ENCODE data around the gene NPAS2. TPM values are rescaled to one million over a fixed set of nuclear protein-coding genes. Genes with fewer than 3 reads are reported as not detected.

The NPAS2 gene
- total and polyA plus RNA-seq, 2 donors from 2014 or later, result 8.4 to 44.5 TPM

DNA sequence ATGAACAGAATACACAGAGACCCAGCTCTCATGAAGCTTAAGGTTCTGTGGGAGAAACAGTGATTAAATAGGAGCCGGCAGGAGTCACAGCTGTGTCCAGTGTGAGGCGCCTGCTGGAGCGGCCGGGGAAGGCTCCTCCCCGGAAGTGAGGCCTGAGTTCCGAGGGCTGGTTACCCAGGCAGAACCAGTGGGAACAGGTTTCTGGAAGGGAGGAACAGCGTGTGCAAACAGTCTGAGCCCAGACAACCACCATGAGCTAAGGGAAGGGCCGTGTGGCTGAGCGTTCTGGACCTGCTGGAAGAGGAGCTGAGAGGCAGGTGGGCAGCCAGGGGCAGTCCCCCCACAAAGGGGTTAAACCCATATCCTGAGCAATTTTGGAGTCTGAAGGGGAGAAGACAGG, 26.0 kb upstream of the NPAS2 start:
- intact Hi-C loops (cut with DNase I), result no loop called here
- Histone ChIP-seq H3K4me1 (ENCODE audit: control insufficient read depth in 2 of 3, insufficient read depth in 2 of 3, low read depth in 1 of 3, low read length in 3 of 3) (no peaks in the 10 kb centered on the region), H3K9me3 (ENCODE audit: control insufficient read depth in 2 of 3, insufficient read depth in 1 of 3, low read length in 3 of 3) (no peaks in the 10 kb centered on the region), H3K27me3 (ENCODE audit: control insufficient read depth, insufficient read depth, low read length) (no peaks in the 10 kb centered on the region), H3K9ac (ENCODE audit: low read length in 3 of 3) (no peak overlapping the region), H3K4me3 (ENCODE audit: low read length in 3 of 3) (no peak overlapping the region), H3K36me3 (ENCODE audit: control insufficient read depth in 2 of 3, insufficient read depth in 3 of 3, low read length in 3 of 3) (no peaks in the 10 kb centered on the region), H3K27ac (ENCODE audit: low read depth in 2 of 2, low read length in 2 of 2) (no peak overlapping the region)
- TF ChIP-seq, protein P1, sequence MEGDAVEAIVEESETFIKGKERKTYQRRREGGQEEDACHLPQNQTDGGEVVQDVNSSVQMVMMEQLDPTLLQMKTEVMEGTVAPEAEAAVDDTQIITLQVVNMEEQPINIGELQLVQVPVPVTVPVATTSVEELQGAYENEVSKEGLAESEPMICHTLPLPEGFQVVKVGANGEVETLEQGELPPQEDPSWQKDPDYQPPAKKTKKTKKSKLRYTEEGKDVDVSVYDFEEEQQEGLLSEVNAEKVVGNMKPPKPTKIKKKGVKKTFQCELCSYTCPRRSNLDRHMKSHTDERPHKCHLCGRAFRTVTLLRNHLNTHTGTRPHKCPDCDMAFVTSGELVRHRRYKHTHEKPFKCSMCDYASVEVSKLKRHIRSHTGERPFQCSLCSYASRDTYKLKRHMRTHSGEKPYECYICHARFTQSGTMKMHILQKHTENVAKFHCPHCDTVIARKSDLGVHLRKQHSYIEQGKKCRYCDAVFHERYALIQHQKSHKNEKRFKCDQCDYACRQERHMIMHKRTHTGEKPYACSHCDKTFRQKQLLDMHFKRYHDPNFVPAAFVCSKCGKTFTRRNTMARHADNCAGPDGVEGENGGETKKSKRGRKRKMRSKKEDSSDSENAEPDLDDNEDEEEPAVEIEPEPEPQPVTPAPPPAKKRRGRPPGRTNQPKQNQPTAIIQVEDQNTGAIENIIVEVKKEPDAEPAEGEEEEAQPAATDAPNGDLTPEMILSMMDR (IDR thresholded peaks at IDR 0.05; ENCODE audit: borderline replicate concordance, extremely low read depth, insufficient read depth), result no peak
- FAIRE-seq, result no peak
- no peak for DNase-seq

- Histone ChIP-seq H3K9ac (ENCODE audit: low read length in 3 of 3) (no peak overlapping the region), H3K27ac (ENCODE audit: low read depth in 2 of 2, low read length in 2 of 2) (no peak overlapping the region), H3K4me1 (ENCODE audit: control insufficient read depth in 2 of 3, insufficient read depth in 2 of 3, low read depth in 1 of 3, low read length in 3 of 3) (no peaks in the 10 kb centered on the region), H3K27me3 (ENCODE audit: control insufficient read depth, insufficient read depth, low read length) (no peaks in the 10 kb centered on the region), H3K36me3 (ENCODE audit: control insufficient read depth in 2 of 3, insufficient read depth in 3 of 3, low read length in 3 of 3) (no peaks in the 10 kb centered on the region), H3K4me3 (ENCODE audit: low read length in 3 of 3) (no peak overlapping the region), H3K9me3 (ENCODE audit: control insufficient read depth in 2 of 3, insufficient read depth in 1 of 3, low read length in 3 of 3) (no peaks in the 10 kb centered on the region)
- TF ChIP-seq, protein P1 (IDR thresholded peaks at IDR 0.05; ENCODE audit: borderline replicate concordance, extremely low read depth, insufficient read depth), result no peak
- FAIRE-seq (no peak), DNase-seq (no peak)
- intact Hi-C loops (cut with DNase I), result no loop called here
Observed at GRCh38 chr2:100796499-100797100, 23.3 kb upstream of the NPAS2 start.

DNA sequence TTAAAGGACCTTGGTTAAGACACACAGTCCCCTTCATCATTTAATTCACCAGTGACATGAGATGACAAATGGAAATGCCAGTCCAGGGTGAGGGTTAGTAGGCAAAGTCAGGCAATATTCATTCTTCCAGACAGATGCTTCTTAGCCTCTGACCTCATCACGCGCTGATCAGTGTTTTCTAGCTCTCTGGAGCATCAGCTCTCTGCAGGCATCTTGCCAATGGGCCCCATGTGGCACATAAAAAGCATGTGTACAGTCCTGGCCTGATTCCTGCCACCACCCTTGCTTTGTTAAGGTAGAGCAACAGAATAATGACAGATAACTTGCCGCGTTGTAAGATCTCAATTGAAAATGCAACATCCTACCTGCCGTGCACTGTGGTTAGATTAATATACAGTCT, 20.3 kb upstream of the NPAS2 start:
- no peak overlapping the region for H3K27ac ChIP-seq (ENCODE audit: low read depth in 2 of 2, low read length in 2 of 2)
- H3K9ac ChIP-seq (ENCODE audit: low read length in 3 of 3), result no peak overlapping the region
- no peaks in the 10 kb centered on the region for H3K4me1 ChIP-seq (ENCODE audit: control insufficient read depth in 2 of 3, insufficient read depth in 2 of 3, low read depth in 1 of 3, low read length in 3 of 3)
- no peak for FAIRE-seq
- TF ChIP-seq, protein P1 (IDR thresholded peaks at IDR 0.05; ENCODE audit: borderline replicate concordance, extremely low read depth, insufficient read depth), result no peak
- H3K36me3 ChIP-seq (ENCODE audit: control insufficient read depth in 2 of 3, insufficient read depth in 3 of 3, low read length in 3 of 3), result no peaks in the 10 kb centered on the region
- H3K4me3 ChIP-seq (ENCODE audit: low read length in 3 of 3), result no peak overlapping the region
- no peak for DNase-seq
- H3K27me3 ChIP-seq (ENCODE audit: control insufficient read depth, insufficient read depth, low read length), result no peaks in the 10 kb centered on the region
- intact Hi-C loops (cut with DNase I), result no loop called here
- H3K9me3 ChIP-seq (ENCODE audit: control insufficient read depth in 2 of 3, insufficient read depth in 1 of 3, low read length in 3 of 3), result no peaks in the 10 kb centered on the region

DNA sequence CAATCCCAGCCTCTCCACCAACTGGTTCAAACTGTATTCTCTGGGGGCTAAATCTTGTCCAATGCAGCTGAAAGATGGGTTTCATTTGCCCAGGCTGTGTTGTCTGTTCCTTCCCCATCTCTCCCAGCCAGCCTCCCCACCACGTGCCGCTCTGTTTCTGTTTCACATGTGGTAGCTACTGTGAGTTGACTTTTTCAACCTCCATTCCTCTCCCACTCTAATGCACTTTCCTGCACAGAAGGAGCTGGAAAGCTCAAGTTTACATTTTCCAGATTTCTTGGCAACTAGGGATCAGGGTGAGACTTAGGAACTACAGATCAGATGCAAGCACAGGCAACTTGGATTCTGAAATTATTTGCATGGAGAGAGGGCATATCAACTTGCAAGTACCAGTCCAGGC, 19.0 kb upstream of the NPAS2 start:
- intact Hi-C loops (cut with DNase I), result no loop called here
- H3K4me1 ChIP-seq (ENCODE audit: control insufficient read depth in 2 of 3, insufficient read depth in 2 of 3, low read depth in 1 of 3, low read length in 3 of 3), result no peaks in the 10 kb centered on the region
- no peaks in the 10 kb centered on the region for H3K36me3 ChIP-seq (ENCODE audit: control insufficient read depth in 2 of 3, insufficient read depth in 3 of 3, low read length in 3 of 3)
- TF ChIP-seq, protein P1 (IDR thresholded peaks at IDR 0.05; ENCODE audit: borderline replicate concordance, extremely low read depth, insufficient read depth), result no peak
- DNase-seq (no peak), FAIRE-seq (no peak)
- H3K27ac ChIP-seq (ENCODE audit: low read depth in 2 of 2, low read length in 2 of 2), result no peak overlapping the region
- H3K9me3 ChIP-seq (ENCODE audit: control insufficient read depth in 2 of 3, insufficient read depth in 1 of 3, low read length in 3 of 3), result no peaks in the 10 kb centered on the region
- no peak overlapping the region for H3K9ac ChIP-seq (ENCODE audit: low read length in 3 of 3)
- no peak overlapping the region for H3K4me3 ChIP-seq (ENCODE audit: low read length in 3 of 3)
- no peaks in the 10 kb centered on the region for H3K27me3 ChIP-seq (ENCODE audit: control insufficient read depth, insufficient read depth, low read length)
